ENCODE results near the gene SUFU.
A peak's percentile ranks its signal among the peaks of the same experiment; 100 is the strongest.

GRCh38 chr10:102678842-102679289 lies 175.1 kb downstream of the SUFU start:
- TF ChIP-seq CTCF (IDR thresholded peaks at IDR 0.05; ENCODE audit: borderline replicate concordance, extremely low read depth, low read length, poor library complexity, severe bottlenecking) (peak; percentile 27), EZH2 (IDR thresholded peaks at IDR 0.05; ENCODE audit: borderline replicate concordance, low read depth, low read length, severe bottlenecking) (no peak)
